SU-DHL-6 (cell line): ENCODE measurements around the gene STK4.

Experiments
- EZH2phosphoT487 ChIP-seq: fragments of 200-600 bp; sonication (generic), shearing (Covaris generic); conservative IDR thresholded peaks from 2 replicates; pipeline ENCODE4 v1.6.1; 2018; ENCODE audit warnings: mild to moderate bottlenecking, antibody characterized with exemption, low read length, moderate library complexity, mixed read lengths
- TF ChIP-seq, protein P1 (sequence below): fragments of 200-600 bp; sonication (generic); IDR thresholded peaks from one replicate; pipeline ENCODE4 v1.5.1; 2017; ENCODE audit warnings: antibody characterized with exemption, mild to moderate bottlenecking, low read length, moderate library complexity; ENCODE audit not compliant: insufficient read depth, poor library complexity, severe bottlenecking

DNA sequence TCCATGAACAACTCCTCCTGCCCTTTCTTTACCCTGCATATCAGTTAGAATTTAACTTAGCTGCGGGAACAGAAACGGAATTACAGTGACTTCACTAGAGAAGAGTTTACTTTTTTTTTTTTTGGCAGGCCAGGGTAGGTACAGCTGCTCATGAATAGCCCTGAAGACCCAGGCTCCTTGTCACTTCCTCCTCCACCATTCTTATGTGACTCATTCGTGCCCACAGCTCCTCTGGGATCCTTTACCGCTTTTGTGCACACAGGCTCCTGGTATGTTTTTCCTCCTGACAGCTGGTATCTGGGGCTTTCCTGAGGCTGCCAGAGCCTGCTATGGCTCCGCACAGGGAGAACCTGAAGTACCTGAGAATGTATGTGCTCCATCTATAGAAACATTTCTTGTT is 138.5 kb downstream of the STK4 start:
- TF ChIP-seq, protein P1, sequence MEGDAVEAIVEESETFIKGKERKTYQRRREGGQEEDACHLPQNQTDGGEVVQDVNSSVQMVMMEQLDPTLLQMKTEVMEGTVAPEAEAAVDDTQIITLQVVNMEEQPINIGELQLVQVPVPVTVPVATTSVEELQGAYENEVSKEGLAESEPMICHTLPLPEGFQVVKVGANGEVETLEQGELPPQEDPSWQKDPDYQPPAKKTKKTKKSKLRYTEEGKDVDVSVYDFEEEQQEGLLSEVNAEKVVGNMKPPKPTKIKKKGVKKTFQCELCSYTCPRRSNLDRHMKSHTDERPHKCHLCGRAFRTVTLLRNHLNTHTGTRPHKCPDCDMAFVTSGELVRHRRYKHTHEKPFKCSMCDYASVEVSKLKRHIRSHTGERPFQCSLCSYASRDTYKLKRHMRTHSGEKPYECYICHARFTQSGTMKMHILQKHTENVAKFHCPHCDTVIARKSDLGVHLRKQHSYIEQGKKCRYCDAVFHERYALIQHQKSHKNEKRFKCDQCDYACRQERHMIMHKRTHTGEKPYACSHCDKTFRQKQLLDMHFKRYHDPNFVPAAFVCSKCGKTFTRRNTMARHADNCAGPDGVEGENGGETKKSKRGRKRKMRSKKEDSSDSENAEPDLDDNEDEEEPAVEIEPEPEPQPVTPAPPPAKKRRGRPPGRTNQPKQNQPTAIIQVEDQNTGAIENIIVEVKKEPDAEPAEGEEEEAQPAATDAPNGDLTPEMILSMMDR = no peak
- no peak for TF ChIP-seq EZH2phosphoT487
